PC-9 (cell line): ENCODE data around the gene SORD.

Source experiments
- CTCF ChIP-seq: fragments of 200-600 bp; sonication (generic); conservative IDR thresholded peaks from 2 replicates; pipeline ENCODE4 v1.6.1; 2017; ENCODE audit warnings: mixed run types, antibody characterized with exemption, mild to moderate bottlenecking, moderate library complexity
- EZH2 ChIP-seq: fragments of 200-600 bp; sonication (generic); IDR thresholded peaks from 2 replicates; pipeline ENCODE4 v1.8.0; 2017; ENCODE audit warnings: antibody characterized with exemption, low read depth

GRCh38 chr15:45111390-45112142 is 88.6 kb downstream of the SORD start:
- no peak for TF ChIP-seq CTCF
- no peak for TF ChIP-seq EZH2
